ENCODE measurements around the gene LMF1.

LMF1 gene

GRCh38 chr16:881219-882097 is 89.3 kb downstream of the LMF1 start:
- DNase-seq (no peak), ATAC-seq (no peak)

DNA sequence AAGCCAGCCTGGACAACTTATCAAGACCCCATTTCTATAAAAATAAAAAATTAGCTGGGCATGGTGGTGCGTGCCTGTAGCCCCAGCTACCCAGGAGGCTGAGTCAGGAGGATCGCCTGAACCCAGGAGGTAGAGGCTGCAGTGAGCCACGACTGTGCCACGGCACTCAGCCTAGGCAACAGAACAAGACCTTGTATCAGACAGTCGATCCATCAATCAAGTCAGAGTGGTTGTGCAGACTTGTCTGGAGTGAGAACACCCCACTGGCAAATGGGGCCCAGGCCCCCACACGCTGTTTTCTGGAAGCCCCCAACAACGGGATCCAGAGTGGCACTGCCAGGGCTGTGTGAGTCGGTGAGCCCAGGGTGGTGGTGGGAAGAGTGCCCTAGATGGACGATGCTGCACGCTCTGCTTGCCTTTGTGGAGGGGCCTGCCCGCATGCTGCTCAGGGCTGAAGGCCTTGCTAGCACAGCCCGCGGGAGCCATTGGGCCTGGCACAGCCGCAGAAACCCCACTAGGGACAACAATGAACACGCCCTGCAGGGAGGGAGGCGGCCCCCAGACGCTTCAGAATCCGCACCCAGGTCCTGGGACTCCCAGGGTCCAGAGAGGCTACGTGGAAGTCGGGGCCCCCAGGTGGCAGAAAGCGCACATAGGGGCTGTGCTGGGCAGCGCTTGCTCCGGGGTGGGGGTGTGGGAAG is 90.2 kb downstream of the LMF1 start:
- DNase-seq (no peak), ATAC-seq (no peak)

DNA sequence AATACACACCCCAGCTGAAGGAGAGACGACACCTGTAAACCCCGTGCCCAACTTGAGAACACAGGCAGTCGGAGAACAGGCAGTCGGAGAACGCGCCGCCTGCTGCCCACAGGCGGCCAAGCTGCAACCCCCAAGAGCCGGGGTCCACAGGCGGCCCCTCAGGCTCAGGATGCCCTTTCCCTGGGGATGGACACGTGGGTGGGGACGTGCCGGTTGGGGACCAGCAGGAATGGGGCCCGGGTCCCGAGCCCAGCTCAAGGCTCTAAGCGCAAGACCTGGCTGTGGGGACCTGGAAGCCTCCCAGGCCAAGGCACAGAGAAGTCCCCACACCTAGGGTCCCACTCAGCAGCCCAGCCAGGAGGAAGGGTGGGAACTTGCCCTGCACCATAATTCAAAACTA is 90.8 kb downstream of the LMF1 start:
- DNase-seq (no peak), ATAC-seq (no peak)

- ATAC-seq (no peak), DNase-seq (no peak)
Measured at GRCh38 chr16:879461-879861, 91.3 kb downstream of the LMF1 start.

GRCh38 chr16:878886-879285 is 91.9 kb downstream of the LMF1 start:
- no peak for ATAC-seq

DNA sequence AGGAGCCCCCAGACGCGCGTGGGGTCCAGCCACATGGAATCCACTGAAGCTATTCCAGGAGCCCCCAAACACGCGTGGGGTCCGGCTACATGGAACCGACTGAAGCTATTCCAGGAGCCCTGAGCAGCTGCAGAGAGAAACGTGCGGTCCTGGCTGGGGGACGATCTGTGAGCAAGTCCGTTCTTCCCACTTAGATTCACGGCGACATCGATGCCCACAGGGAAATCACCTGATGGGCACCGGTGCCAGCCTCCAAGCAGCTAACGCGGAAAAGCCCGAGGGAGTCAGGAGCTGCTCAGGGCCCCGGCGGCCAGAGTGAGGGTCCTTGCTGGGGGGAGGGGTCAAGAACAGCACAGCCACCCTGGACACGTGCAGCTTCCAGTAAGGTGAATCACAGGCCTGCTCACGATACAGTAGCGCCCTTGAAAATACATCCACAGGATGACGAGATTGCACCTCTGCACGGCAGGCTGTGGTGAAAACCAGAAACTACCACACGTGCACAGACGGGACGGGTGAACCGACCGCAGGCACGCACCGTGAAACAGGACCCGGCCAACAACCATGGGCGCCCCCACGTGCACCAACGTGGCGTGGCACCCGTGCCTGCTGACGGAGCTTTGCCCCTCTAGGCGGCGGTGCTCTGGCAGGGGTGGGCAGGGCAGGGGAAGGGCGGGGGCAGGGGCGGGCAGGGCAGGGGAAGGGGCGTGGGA is 92.6 kb downstream of the LMF1 start:
- ATAC-seq, result no peak
- peak; percentile 26 for DNase-seq

More at GRCh38 chr16:878886-879285, 91.9 kb downstream of the LMF1 start:
- DNase-seq, result no peak

GRCh38 chr16:877242-878071 is 93.3 kb downstream of the LMF1 start:
- ATAC-seq (peak; percentile 20), DNase-seq (no peak)

DNA sequence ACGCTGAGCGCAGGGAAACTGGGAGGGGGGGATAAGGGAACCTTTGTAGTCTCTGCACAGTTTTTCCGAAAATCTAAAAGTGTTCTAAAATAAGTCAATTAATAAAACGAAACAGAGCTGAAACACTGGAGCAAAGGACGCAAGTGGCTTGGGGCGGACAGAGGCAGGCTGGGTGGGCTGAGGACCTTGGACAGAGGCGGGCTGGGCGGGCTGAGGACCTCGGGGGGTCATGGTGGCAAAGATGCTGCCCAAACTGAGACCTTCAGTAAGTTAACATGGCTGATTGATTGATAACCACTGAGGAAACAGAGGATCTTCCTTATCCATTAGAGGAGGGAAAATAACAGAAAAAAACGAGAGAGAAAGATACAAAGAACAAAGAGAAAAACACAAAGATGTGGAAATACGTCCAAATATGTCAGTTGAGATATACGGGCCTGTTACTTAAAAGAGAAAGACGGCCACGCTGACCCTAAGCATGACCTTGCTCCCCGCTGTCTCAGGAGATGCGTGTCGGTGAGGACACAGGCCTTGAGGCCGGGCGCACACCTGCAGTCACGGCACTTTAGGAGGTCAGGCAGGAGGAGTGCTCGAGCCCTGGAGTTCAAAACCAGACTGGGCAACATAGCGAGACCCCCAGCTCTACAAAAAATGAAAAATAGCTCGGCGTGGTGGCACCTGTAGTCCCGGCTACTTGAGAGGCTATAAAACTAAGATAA is 94.1 kb downstream of the LMF1 start:
- DNase-seq (no peak), ATAC-seq (no peak)

DNA sequence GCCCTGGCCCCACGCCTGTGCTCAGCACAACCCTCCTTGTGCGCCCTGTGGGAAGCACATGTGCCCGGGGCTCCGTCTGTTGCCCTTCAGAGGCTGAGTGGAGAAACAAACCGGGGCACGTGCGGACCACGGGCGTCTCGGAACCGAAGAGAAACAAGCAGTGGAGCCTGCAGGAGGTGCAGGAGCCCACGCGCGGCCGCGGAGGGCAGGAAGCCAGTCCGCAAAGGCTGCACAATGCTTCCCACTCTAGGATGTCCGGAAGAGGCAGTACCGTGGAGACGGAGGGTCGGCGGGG is 94.8 kb downstream of the LMF1 start:
- ATAC-seq (no peak), DNase-seq (no peak)

- DNase-seq (no peak), ATAC-seq (no peak)
Measured at GRCh38 chr16:875182-876040, 95.4 kb downstream of the LMF1 start.

DNA sequence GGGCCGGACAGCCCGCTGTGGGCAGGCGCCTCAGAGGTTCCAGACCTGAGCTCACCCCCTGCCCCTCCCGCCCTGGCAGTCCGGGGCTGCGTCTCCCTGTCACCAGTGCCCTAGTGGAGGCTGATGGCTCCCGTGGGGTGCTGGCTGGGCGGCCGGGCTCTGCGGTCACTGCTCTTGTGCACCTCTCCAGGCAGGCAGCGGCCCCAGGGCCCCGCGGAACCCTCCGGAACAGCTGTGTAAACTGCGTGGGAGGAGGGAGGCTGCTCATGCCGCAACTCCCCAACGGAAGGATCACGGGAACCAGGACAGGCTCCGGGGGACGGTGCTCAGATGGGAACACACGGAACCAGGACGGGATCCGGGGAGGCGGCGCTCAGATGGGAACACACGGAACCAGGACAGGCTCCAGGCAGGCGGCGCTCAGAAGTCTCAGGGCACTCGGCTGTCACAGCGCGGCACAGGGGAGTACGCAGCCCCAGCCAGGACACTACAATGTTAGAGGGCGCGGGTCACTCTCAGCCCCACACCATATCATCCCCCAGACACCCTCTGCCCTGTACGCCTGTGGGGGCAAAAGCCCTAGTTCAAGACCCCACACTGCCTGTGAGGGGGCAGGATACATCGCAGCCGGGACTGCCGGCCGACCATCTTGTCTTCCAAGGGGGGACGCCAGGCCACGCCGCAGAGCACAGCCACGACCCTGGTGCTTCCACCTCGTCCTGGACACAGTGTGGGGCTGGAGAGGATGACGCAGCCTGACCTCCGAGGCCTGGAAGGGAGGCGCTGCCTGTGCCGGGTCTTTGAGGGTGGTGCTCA is 96.2 kb downstream of the LMF1 start:
- ATAC-seq (no peak), DNase-seq (no peak)

GRCh38 chr16:873889-874288 is 96.9 kb downstream of the LMF1 start:
- no peak for ATAC-seq
- no peak for DNase-seq

GRCh38 chr16:873243-873661 is 97.5 kb downstream of the LMF1 start:
- no peak for DNase-seq
- ATAC-seq, result no peak

- no peak for DNase-seq
- no peak for ATAC-seq
Measured at GRCh38 chr16:872436-873242, 98.1 kb downstream of the LMF1 start.

- DNase-seq (no peak), ATAC-seq (no peak)
Measured at GRCh38 chr16:871562-872345, 99.0 kb downstream of the LMF1 start.

DNA sequence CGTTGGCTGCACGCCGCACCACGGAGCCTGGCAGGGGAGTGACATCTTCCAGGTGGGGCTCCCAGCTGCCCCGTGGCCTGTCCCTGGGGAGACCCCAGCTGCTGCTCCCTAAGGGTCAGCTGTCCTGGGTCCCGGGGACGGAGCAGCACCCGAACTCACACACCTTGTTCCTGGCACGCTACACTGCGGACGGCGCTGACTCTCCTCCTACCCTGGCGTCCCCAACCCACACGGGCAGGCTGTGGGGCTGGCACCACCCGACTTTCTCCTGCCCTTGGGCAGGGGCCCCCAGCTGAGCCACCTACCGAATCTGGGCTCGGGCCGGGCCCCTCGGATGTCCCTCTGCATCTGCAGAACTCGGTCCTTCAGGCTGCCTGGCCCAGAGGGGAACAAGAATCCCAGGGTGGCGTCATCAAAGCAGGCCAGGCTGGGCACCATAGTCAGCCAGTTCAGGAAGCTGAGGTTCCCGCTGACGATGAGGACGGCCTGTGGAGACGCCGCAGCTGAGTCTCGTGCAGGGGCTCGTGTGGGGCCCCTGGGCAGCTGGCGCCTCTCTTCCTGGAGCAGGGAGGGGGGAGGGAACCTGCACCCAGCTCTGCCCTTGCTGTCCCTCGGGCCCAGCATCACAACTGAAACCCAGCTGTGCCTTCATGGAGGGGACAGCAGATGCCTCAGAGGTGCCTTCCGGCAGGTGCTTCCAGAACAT is 99.8 kb downstream of the LMF1 start:
- no peak for ATAC-seq
- no peak for DNase-seq

All from stimulated activated naive CD8-positive, alpha-beta T cell treated with anti-CD3 and anti-CD28 coated beads, Interleukin-15, Interleukin-2, amounts not matched to agents 100 U/mL and 50 U/mL, for 24 hours (primary cell).